Transverse colon (tissue), 4 donors: ENCODE data around the gene EPS8L3.
"Not testable (repeated sequence)": the region's sequence is repeated elsewhere in the genome, so short reads cannot be mapped to it uniquely, and the experiment has no call there.

Source experiments
- CTCF ChIP-seq, 5 experiments: fragments of 200-600 bp in 3 of 5; fragments of 450-650 bp in 2 of 5; sonication (generic) in 3 of 5; IDR thresholded peaks; 1 replicate in 2 of 5; 2 replicates in 3 of 5; pipeline ENCODE4 v1.5.1; 2016 to 2017; ENCODE audit warnings: antibody characterized with exemption in 5 of 5, inconsistent platforms in 3 of 5, mild to moderate bottlenecking in 2 of 5, moderate library complexity in 1 of 5
- EP300 ChIP-seq: sonication (generic); formaldehyde crosslinking; IDR thresholded peaks from one replicate; pipeline ENCODE4 v1.6.1; 2017; ENCODE audit warnings: antibody characterized with exemption, low read depth
- POLR2A ChIP-seq: fragments of 450-650 bp; IDR thresholded peaks from one replicate; pipeline ENCODE4 v1.6.1; 2016; ENCODE audit warnings: antibody characterized with exemption, mild to moderate bottlenecking, moderate library complexity
- POLR2AphosphoS5 ChIP-seq, 3 donors: sonication (generic); formaldehyde crosslinking; IDR thresholded peaks; one replicate each; pipeline ENCODE4 v1.6.1; 2016; ENCODE audit warnings: antibody characterized with exemption in 3 of 3

- TF ChIP-seq POLR2A; CTCF (IDR thresholded peaks at IDR 0.05); EP300; POLR2AphosphoS5 (IDR thresholded peaks at IDR 0.05): not testable (repeated sequence)
Measured at GRCh38 chr1:109708949-109709348, 54.8 kb downstream of the EPS8L3 start.
